Body of pancreas (tissue), 4 donors: ENCODE measurements around the gene FGF3.

Experiments
- CTCF ChIP-seq, 7 experiments: fragments of 450-650 bp in 4 of 7; fragments of 200-600 bp in 3 of 7; sonication (generic) in 3 of 7; IDR thresholded peaks; one replicate each; pipeline ENCODE4 v1.5.1; 2016 to 2019; ENCODE audit warnings: antibody characterized with exemption in 7 of 7
- POLR2A ChIP-seq, 3 donors: fragments of 450-650 bp; IDR thresholded peaks; one replicate each; pipeline ENCODE4 v1.6.1; 2016; ENCODE audit warnings: antibody characterized with exemption in 3 of 3, mild to moderate bottlenecking in 2 of 3

GRCh38 chr11:69863544-69864200 is 44.5 kb upstream of the FGF3 start:
- TF ChIP-seq CTCF (IDR thresholded peaks at IDR 0.05) = no peak
- TF ChIP-seq POLR2A (IDR thresholded peaks at IDR 0.05) = no peak
